Hippocampal formation (tissue), 2 donors: ENCODE results near the gene FN3KRP.
"Not testable (repeated sequence)": the region's sequence is repeated elsewhere in the genome, so short reads cannot be mapped to it uniquely, and the experiment has no call there.

ENCODE experiments used
- DNase-seq, 2 donors: peaks; one replicate each; lab custom pipeline; 2025; lab: John Stamatoyannopoulos, UW

FN3KRP gene

GRCh38 chr17:82743344-82744219 lies 27.1 kb downstream of the FN3KRP start:
- no peak for DNase-seq

- DNase-seq: not testable (repeated sequence)
Measured at GRCh38 chr17:82744736-82745135, 28.2 kb downstream of the FN3KRP start.

- DNase-seq: no peak
Measured at GRCh38 chr17:82745524-82745923, 29.0 kb downstream of the FN3KRP start.

GRCh38 chr17:82748756-82749155 lies 32.2 kb downstream of the FN3KRP start:
- no peak for DNase-seq

- no peak for DNase-seq
Measured at GRCh38 chr17:82750241-82750908, 33.9 kb downstream of the FN3KRP start.

- DNase-seq: no peak
Measured at GRCh38 chr17:82751171-82751570, 34.7 kb downstream of the FN3KRP start.

- DNase-seq: peak; percentile 92 to 95
Measured at GRCh38 chr17:82751571-82752370, 35.3 kb downstream of the FN3KRP start, which contains the start of gene TBCD. TBCD (plus strand) TSS chr17:82752065; CDS start chr17:82752194, 129 bp downstream.

GRCh38 chr17:82752371-82753200 lies 36.1 kb downstream of the FN3KRP start:
- DNase-seq: no peak

- no peak for DNase-seq
Measured at GRCh38 chr17:82753201-82753464, 36.6 kb downstream of the FN3KRP start.

- DNase-seq: no peak
Measured at GRCh38 chr17:82754297-82755208, 38.0 kb downstream of the FN3KRP start.

- no peak for DNase-seq
Measured at GRCh38 chr17:82756166-82756565, 39.7 kb downstream of the FN3KRP start.

GRCh38 chr17:82765371-82765770 lies 48.9 kb downstream of the FN3KRP start:
- DNase-seq: no peak

- peak; percentile 34 to 61 for DNase-seq
Measured at GRCh38 chr17:82767041-82767754, 50.7 kb downstream of the FN3KRP start.

- no peak for DNase-seq
Measured at GRCh38 chr17:82769041-82769440, 52.5 kb downstream of the FN3KRP start.

GRCh38 chr17:82772026-82772425 lies 55.5 kb downstream of the FN3KRP start:
- DNase-seq: no peak

- DNase-seq: not testable (repeated sequence)
Measured at GRCh38 chr17:82774456-82774855, 58.0 kb downstream of the FN3KRP start.

- peak; percentile 1 to 50 for DNase-seq
Measured at GRCh38 chr17:82775001-82775823, 58.7 kb downstream of the FN3KRP start.

- no peak for DNase-seq
Measured at GRCh38 chr17:82776454-82776853, 59.9 kb downstream of the FN3KRP start.
